Tongue (tissue), 2 donors: ENCODE measurements around the gene CFAP99. TPM values are rescaled to one million over a fixed set of nuclear protein-coding genes. Genes with fewer than 3 reads are reported as not detected.

Experiments
- DNase-seq: peaks from one replicate; pipeline ENCODE4 v3.0.0-alpha.2; 2015
- total RNA-seq: library from RNA; depleted of rRNA; stranded (reverse); fragments of >200 nt; gene quantifications from one replicate; pipeline ENCODE4 v1.2.3, GENCODE V29; 2014

The CFAP99 gene
- total RNA-seq, 1 donor from 2014 or later, result not detected

GRCh38 chr4:2470791-2471190 lies 52.0 kb downstream of the CFAP99 start:
- DNase-seq, result no peak

GRCh38 chr4:2472187-2472586 lies 53.4 kb downstream of the CFAP99 start:
- DNase-seq, result no peak

GRCh38 chr4:2478229-2478628 lies 59.5 kb downstream of the CFAP99 start:
- DNase-seq, result no peak

- no peak for DNase-seq
Observed at GRCh38 chr4:2480649-2481048, 61.9 kb downstream of the CFAP99 start.

GRCh38 chr4:2482192-2482591 lies 63.4 kb downstream of the CFAP99 start:
- no peak for DNase-seq

- peak; percentile 60 for DNase-seq
Observed at GRCh38 chr4:2482693-2483092, 63.9 kb downstream of the CFAP99 start.

GRCh38 chr4:2483237-2483636 lies 64.5 kb downstream of the CFAP99 start:
- DNase-seq, result no peak

GRCh38 chr4:2484185-2484584 lies 65.4 kb downstream of the CFAP99 start:
- DNase-seq, result no peak

GRCh38 chr4:2484993-2485392 lies 66.2 kb downstream of the CFAP99 start:
- DNase-seq, result peak; percentile 79

GRCh38 chr4:2485956-2486355 lies 67.2 kb downstream of the CFAP99 start:
- no peak for DNase-seq

- no peak for DNase-seq
Observed at GRCh38 chr4:2486981-2487380, 68.2 kb downstream of the CFAP99 start.

GRCh38 chr4:2487632-2488031 lies 68.9 kb downstream of the CFAP99 start:
- no peak for DNase-seq

- no peak for DNase-seq
Observed at GRCh38 chr4:2489081-2489805, 70.5 kb downstream of the CFAP99 start.

- DNase-seq, result no peak
Observed at GRCh38 chr4:2489841-2490552, 71.2 kb downstream of the CFAP99 start.

- no peak for DNase-seq
Observed at GRCh38 chr4:2492970-2493369, 74.2 kb downstream of the CFAP99 start.

- no peak for DNase-seq
Observed at GRCh38 chr4:2494992-2495391, 76.2 kb downstream of the CFAP99 start.

- no peak for DNase-seq
Observed at GRCh38 chr4:2497324-2497723, 78.6 kb downstream of the CFAP99 start.

- peak; percentile 12 for DNase-seq
Observed at GRCh38 chr4:2497931-2498330, 79.2 kb downstream of the CFAP99 start.

- no peak for DNase-seq
Observed at GRCh38 chr4:2500547-2500946, 81.8 kb downstream of the CFAP99 start.

- no peak for DNase-seq
Observed at GRCh38 chr4:2501034-2501594, 82.4 kb downstream of the CFAP99 start.

GRCh38 chr4:2503809-2504208 lies 85.1 kb downstream of the CFAP99 start:
- DNase-seq, result no peak

GRCh38 chr4:2507259-2507658 lies 88.5 kb downstream of the CFAP99 start:
- DNase-seq, result no peak

- DNase-seq, result no peak
Observed at GRCh38 chr4:2507855-2508254, 89.1 kb downstream of the CFAP99 start.
